ENCODE data around the gene PLCB1. TPM values are rescaled to one million over a fixed set of nuclear protein-coding genes. Genes with fewer than 3 reads are reported as not detected.

The PLCB1 gene
- polyA plus RNA-seq, 4 donors, result 1.8 to 5.4 (median 2.0) TPM

DNA sequence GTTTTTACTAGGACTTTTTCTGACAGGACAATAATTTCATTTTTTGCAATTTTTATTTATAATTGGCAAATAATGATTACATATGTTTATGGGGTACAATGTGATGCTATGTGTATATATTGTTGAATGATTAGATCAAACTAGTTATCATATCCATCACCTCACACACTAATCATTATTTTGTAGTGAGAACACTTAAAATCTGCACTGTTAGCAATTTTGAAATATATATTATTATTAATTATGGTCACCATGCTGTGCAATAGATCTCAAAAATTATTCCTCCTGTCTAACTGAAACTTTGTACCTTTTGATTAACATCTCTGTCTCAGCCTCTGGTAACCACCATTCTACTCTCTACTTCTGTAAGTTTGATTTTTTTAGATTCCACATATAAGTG, 378.7 kb downstream of the PLCB1 start:
- H3K36me3 ChIP-seq (ENCODE audit: control insufficient read depth in 3 of 3, insufficient read depth in 2 of 3, low read depth in 1 of 3, low read length in 3 of 3), result no peaks in the 10 kb centered on the region
- H3K27ac ChIP-seq (ENCODE audit: low read depth in 1 of 3, low read length in 2 of 3), result no peak overlapping the region
- no peaks in the 10 kb centered on the region for H3K4me1 ChIP-seq (ENCODE audit: control insufficient read depth in 3 of 3, insufficient read depth in 2 of 3, low read depth in 1 of 3, low read length in 2 of 3)
- no peak overlapping the region for H3K4me3 ChIP-seq (ENCODE audit: low read depth in 1 of 3, low read length in 3 of 3)
- no peak for FAIRE-seq
- no peaks in the 10 kb centered on the region for H3K9me3 ChIP-seq (ENCODE audit: control insufficient read depth in 2 of 2, insufficient read depth in 1 of 2, low read depth in 1 of 2, low read length in 1 of 2)
- DNase-seq, result no peak
- no peaks in the 10 kb centered on the region for H3K27me3 ChIP-seq (ENCODE audit: control insufficient read depth in 3 of 3, insufficient read depth in 3 of 3, low read length in 3 of 3)

DNA sequence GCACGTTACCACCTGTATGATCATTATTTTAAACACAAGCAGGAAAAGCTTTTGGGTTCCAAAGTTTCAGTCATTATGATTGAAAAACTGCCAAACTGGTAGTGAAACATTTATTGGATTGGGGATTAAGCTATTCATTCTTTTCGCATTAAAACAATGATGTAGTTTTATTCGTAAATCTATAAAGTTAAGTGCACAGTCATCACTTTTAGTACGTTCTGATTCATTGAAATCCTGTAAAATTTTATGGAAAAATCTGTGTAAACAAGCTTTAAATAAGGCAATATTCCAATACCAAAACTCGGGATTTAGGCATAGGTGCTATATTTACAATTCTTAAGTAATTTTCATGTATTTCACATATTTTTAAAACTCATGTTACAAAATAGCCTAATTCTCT, 379.9 kb downstream of the PLCB1 start:
- no peaks in the 10 kb centered on the region for H3K4me1 ChIP-seq (ENCODE audit: control insufficient read depth in 3 of 3, insufficient read depth in 2 of 3, low read depth in 1 of 3, low read length in 2 of 3)

DNA sequence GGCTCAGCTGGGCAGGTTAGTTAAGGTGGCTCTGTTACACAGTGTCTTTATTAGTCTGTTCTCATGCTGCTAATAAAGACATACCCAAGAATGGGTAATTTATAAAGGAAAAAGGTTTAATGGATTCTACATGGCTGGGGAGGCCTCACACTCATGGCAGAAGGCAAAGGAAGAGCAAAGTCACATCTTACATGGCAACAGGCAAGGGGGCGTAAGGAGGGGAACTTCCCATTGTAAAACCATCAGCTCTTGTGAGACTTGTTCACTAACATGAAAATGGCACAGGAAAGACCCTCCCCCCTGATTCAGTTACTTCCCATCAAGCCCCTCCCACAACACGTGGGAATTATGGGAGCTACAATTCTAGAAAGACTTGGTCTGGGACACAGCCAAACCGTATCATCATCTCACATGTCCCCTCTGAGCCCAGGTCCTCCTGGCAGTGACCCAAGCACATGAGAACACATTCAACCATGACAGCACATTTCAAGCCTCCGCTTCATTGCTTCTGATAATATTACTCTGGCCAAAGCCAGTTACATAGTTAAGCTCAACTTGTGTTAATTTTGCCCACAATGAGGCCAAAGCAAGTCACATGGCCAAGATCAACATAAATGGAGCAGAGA, 383.9 kb downstream of the PLCB1 start:
- WGBS, 3 donors, result 84 to 89% (median 86%) methylated on average over 4 of the region's 4 CpGs
- Histone ChIP-seq H3K27ac (ENCODE audit: low read depth in 1 of 3, low read length in 2 of 3) (no peak overlapping the region), H3K4me1 (ENCODE audit: control insufficient read depth in 3 of 3, insufficient read depth in 2 of 3, low read depth in 1 of 3, low read length in 2 of 3) (no peaks in the 10 kb centered on the region), H3K9me3 (ENCODE audit: control insufficient read depth in 2 of 2, insufficient read depth in 1 of 2, low read depth in 1 of 2, low read length in 1 of 2) (no peaks in the 10 kb centered on the region), H3K36me3 (ENCODE audit: control insufficient read depth in 3 of 3, insufficient read depth in 2 of 3, low read depth in 1 of 3, low read length in 3 of 3) (no peaks in the 10 kb centered on the region), H3K27me3 (ENCODE audit: control insufficient read depth in 3 of 3, insufficient read depth in 3 of 3, low read length in 3 of 3) (no peaks in the 10 kb centered on the region), H3K4me3 (ENCODE audit: low read depth in 1 of 3, low read length in 3 of 3) (no peak overlapping the region)
- FAIRE-seq (no peak), DNase-seq (no peak)

More for the DNA sequence above, 379.9 kb downstream of the PLCB1 start:
- H3K27ac ChIP-seq (ENCODE audit: low read depth in 1 of 3, low read length in 2 of 3), result no peak overlapping the region
- 83 to 87% (median 87%) methylated on average over 5 of the region's 5 CpGs for WGBS, 3 donors
- H3K27me3 ChIP-seq (ENCODE audit: control insufficient read depth in 3 of 3, insufficient read depth in 3 of 3, low read length in 3 of 3), result no peaks in the 10 kb centered on the region
- DNase-seq (no peak), FAIRE-seq (no peak)
- H3K9me3 ChIP-seq (ENCODE audit: control insufficient read depth in 2 of 2, insufficient read depth in 1 of 2, low read depth in 1 of 2, low read length in 1 of 2), result no peaks in the 10 kb centered on the region
- H3K36me3 ChIP-seq (ENCODE audit: control insufficient read depth in 3 of 3, insufficient read depth in 2 of 3, low read depth in 1 of 3, low read length in 3 of 3), result no peaks in the 10 kb centered on the region
- no peak overlapping the region for H3K4me3 ChIP-seq (ENCODE audit: low read depth in 1 of 3, low read length in 3 of 3)

DNA sequence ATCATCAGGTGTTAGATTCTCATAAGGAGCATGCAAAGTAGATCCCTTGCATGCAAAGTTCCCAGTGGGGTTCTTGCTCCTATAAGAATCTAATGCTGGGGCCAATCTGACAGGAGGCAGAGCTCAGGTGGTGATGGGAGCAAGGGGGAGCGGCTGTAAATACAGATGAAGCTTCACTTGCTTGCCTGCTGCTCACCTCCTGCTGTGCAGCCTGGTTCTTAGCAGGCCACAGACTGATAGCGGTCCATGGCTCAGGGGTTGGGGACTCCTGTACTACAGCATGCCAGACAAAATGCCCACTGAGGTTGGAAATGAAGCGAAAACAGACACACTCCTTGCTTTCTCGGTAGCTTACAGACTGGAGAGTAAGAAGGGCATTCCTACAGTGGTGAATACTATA, 386.8 kb downstream of the PLCB1 start:
- Histone ChIP-seq H3K36me3 (ENCODE audit: control insufficient read depth in 3 of 3, insufficient read depth in 2 of 3, low read depth in 1 of 3, low read length in 3 of 3) (no peaks in the 10 kb centered on the region), H3K4me3 (ENCODE audit: low read depth in 1 of 3, low read length in 3 of 3) (no peak overlapping the region), H3K4me1 (ENCODE audit: control insufficient read depth in 3 of 3, insufficient read depth in 2 of 3, low read depth in 1 of 3, low read length in 2 of 3) (no peaks in the 10 kb centered on the region), H3K9me3 (ENCODE audit: control insufficient read depth in 2 of 2, insufficient read depth in 1 of 2, low read depth in 1 of 2, low read length in 1 of 2) (no peaks in the 10 kb centered on the region), H3K27me3 (ENCODE audit: control insufficient read depth in 3 of 3, insufficient read depth in 3 of 3, low read length in 3 of 3) (no peaks in the 10 kb centered on the region), H3K27ac (ENCODE audit: low read depth in 1 of 3, low read length in 2 of 3) (no peak overlapping the region)
- no peak for FAIRE-seq
- DNase-seq, result no peak
- WGBS, 3 donors, result 71 to 82% (median 74%) methylated on average over 4 of the region's 4 CpGs

DNA sequence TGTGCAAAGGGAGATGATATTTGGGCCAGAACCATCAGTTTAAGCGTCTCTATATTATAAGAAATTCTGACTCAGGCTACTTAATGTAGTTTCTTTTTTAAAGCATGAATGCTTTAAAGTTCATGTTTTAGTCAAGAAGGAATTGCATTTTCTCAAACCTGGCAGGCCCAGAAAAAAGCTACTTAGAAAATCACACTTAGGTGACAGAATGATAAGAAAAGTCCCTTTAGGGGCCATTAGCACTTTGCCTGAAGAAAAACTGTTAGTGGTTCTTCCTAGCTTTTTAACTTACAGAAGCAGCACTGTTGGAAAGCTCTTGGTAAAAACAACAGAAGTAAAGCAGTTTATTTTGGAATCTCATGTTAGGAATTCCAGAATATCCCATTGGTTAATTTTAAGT, 387.8 kb downstream of the PLCB1 start:
- Histone ChIP-seq H3K4me1 (ENCODE audit: control insufficient read depth in 3 of 3, insufficient read depth in 2 of 3, low read depth in 1 of 3, low read length in 2 of 3) (no peaks in the 10 kb centered on the region), H3K27ac (ENCODE audit: low read depth in 1 of 3, low read length in 2 of 3) (no peak overlapping the region), H3K27me3 (ENCODE audit: control insufficient read depth in 3 of 3, insufficient read depth in 3 of 3, low read length in 3 of 3) (no peaks in the 10 kb centered on the region), H3K4me3 (ENCODE audit: low read depth in 1 of 3, low read length in 3 of 3) (no peak overlapping the region), H3K36me3 (ENCODE audit: control insufficient read depth in 3 of 3, insufficient read depth in 2 of 3, low read depth in 1 of 3, low read length in 3 of 3) (no peaks in the 10 kb centered on the region), H3K9me3 (ENCODE audit: control insufficient read depth in 2 of 2, insufficient read depth in 1 of 2, low read depth in 1 of 2, low read length in 1 of 2) (no peaks in the 10 kb centered on the region)
- WGBS, 3 donors, result 89 to 93% (median 90%) methylated on average over 1 of the region's 1 CpG
- DNase-seq (no peak), FAIRE-seq (no peak)

DNA sequence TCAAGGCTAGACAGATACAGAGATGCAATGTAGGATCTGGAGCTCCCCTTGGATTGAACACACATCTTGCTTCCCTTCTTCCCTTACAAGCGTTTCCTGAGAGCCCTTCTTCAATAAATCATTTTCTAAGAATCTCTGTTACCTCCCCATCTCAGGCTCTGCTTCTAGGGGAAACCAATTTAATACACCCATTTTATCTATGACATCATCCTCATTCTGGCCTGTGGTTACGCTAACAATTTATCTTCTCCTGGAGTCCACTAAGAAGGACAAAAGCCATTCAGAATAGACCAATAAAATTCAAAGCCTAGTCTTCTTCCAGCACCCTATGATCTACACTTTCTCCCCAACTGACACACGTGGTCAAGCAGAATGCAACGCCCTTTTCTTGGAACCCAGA, 390.1 kb downstream of the PLCB1 start:
- WGBS, 3 donors, result 87 to 91% (median 88%) methylated on average over 4 of the region's 4 CpGs
- H3K27ac ChIP-seq (ENCODE audit: low read depth in 1 of 3, low read length in 2 of 3), result no peak overlapping the region
- no peaks in the 10 kb centered on the region for H3K9me3 ChIP-seq (ENCODE audit: control insufficient read depth in 2 of 2, insufficient read depth in 1 of 2, low read depth in 1 of 2, low read length in 1 of 2)
- no peak overlapping the region for H3K4me3 ChIP-seq (ENCODE audit: low read depth in 1 of 3, low read length in 3 of 3)
- H3K4me1 ChIP-seq (ENCODE audit: control insufficient read depth in 3 of 3, insufficient read depth in 2 of 3, low read depth in 1 of 3, low read length in 2 of 3), result no peaks in the 10 kb centered on the region
- DNase-seq, result no peak
- H3K36me3 ChIP-seq (ENCODE audit: control insufficient read depth in 3 of 3, insufficient read depth in 2 of 3, low read depth in 1 of 3, low read length in 3 of 3), result no peaks in the 10 kb centered on the region
- no peaks in the 10 kb centered on the region for H3K27me3 ChIP-seq (ENCODE audit: control insufficient read depth in 3 of 3, insufficient read depth in 3 of 3, low read length in 3 of 3)
- no peak for FAIRE-seq

DNA sequence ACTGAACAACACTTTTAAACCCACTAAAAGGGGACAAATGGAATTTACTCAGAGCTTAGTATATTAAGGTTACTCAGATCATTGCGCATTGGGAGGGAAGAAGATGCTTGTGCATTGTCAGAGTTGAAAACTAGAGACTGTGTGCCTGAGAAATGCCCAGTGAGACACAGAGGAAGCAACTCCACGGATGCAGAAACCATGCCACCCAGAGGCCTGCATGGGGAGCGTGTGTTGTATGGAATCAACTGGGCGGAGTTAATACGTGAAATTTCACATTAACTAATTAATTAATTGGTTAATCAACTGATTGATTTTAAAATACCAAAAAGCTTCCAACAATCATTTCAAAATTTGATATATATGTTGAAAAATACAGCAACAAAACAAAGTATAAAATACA, 391.6 kb downstream of the PLCB1 start:
- Histone ChIP-seq H3K4me1 (ENCODE audit: control insufficient read depth in 3 of 3, insufficient read depth in 2 of 3, low read depth in 1 of 3, low read length in 2 of 3) (no peaks in the 10 kb centered on the region), H3K9me3 (ENCODE audit: control insufficient read depth in 2 of 2, insufficient read depth in 1 of 2, low read depth in 1 of 2, low read length in 1 of 2) (no peaks in the 10 kb centered on the region), H3K27ac (ENCODE audit: low read depth in 1 of 3, low read length in 2 of 3) (no peak overlapping the region), H3K27me3 (ENCODE audit: control insufficient read depth in 3 of 3, insufficient read depth in 3 of 3, low read length in 3 of 3) (no peaks in the 10 kb centered on the region), H3K36me3 (ENCODE audit: control insufficient read depth in 3 of 3, insufficient read depth in 2 of 3, low read depth in 1 of 3, low read length in 3 of 3) (no peaks in the 10 kb centered on the region), H3K4me3 (ENCODE audit: low read depth in 1 of 3, low read length in 3 of 3) (no peak overlapping the region)
- WGBS, 3 donors, result 65 to 80% (median 70%) methylated on average over 5 of the region's 5 CpGs
- no peak for FAIRE-seq
- DNase-seq, result peak in 1 of 2 donors; percentile 25

DNA sequence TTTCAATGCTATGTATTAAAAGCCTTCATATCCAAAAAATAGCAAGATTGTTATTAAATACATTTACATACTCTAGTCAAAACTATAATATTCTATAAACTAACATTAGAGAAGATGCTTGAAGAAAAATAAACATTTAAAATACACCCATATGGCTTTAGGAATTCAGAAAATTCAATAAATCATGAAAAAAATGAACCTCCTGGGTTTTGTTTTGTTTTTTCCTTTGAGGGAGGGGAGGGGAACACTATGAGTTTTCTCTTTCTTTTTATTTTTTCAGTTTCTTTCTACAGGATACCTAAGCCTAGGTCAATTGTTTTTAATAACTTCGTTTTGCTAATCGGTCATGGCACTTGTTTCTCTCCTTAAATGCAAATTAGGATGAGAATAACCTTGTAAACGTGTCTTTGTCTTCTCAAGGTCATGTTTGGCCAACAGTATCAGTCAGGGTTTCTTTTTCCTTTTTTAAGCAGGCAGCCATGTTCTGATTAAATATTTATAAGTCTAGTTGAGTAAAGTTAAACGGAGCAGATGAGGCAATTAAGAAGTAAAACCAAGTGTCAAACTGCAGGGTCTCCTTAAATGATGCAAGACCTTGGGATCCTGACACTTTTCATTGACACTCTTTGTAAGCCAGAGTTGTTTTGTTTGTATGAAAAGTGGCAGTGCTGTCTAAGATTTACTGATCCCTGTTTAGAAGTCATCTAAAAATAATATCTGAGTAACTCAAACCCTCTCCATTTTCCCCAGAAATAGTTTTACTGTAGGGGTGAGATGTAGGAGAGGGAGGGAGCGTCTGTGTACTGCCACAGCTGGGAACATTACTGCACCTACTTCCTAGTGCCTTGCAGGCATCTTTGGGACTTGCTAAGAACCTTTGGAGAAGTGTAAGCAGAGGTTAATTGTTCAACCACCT, 392.3 kb downstream of the PLCB1 start:
- 59 to 69% (median 61%) methylated on average over 5 of the region's 5 CpGs for WGBS, 3 donors
- H3K4me3 ChIP-seq (ENCODE audit: low read depth in 1 of 3, low read length in 3 of 3), result no peak overlapping the region
- DNase-seq (no peak), FAIRE-seq (peak; percentile 49)
- H3K27me3 ChIP-seq (ENCODE audit: control insufficient read depth in 3 of 3, insufficient read depth in 3 of 3, low read length in 3 of 3), result no peaks in the 10 kb centered on the region
- H3K27ac ChIP-seq (ENCODE audit: low read depth in 1 of 3, low read length in 2 of 3), result no peak overlapping the region
- H3K36me3 ChIP-seq (ENCODE audit: control insufficient read depth in 3 of 3, insufficient read depth in 2 of 3, low read depth in 1 of 3, low read length in 3 of 3), result no peaks in the 10 kb centered on the region
- H3K4me1 ChIP-seq (ENCODE audit: control insufficient read depth in 3 of 3, insufficient read depth in 2 of 3, low read depth in 1 of 3, low read length in 2 of 3), result no peaks in the 10 kb centered on the region
- no peaks in the 10 kb centered on the region for H3K9me3 ChIP-seq (ENCODE audit: control insufficient read depth in 2 of 2, insufficient read depth in 1 of 2, low read depth in 1 of 2, low read length in 1 of 2)

DNA sequence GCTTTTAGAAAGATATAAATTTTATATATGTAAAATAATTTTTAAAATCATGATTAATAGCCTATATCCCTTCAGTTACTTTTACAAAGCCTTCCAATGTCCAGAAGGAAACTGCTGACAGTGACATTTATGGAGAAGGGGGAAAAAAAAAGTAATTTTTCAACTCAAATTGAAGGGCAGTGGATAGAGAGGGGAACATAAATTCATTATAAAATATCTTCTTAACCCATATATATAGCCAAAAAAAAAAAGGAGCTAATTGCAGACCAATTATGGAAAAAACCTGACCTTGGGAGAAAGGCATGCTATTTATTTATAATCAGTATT, 392.9 kb downstream of the PLCB1 start:
- no peak for FAIRE-seq
- no peaks in the 10 kb centered on the region for H3K36me3 ChIP-seq (ENCODE audit: control insufficient read depth in 3 of 3, insufficient read depth in 2 of 3, low read depth in 1 of 3, low read length in 3 of 3)
- no peaks in the 10 kb centered on the region for H3K4me1 ChIP-seq (ENCODE audit: control insufficient read depth in 3 of 3, insufficient read depth in 2 of 3, low read depth in 1 of 3, low read length in 2 of 3)
- H3K9me3 ChIP-seq (ENCODE audit: control insufficient read depth in 2 of 2, insufficient read depth in 1 of 2, low read depth in 1 of 2, low read length in 1 of 2), result no peaks in the 10 kb centered on the region
- no peak overlapping the region for H3K4me3 ChIP-seq (ENCODE audit: low read depth in 1 of 3, low read length in 3 of 3)
- no peak overlapping the region for H3K27ac ChIP-seq (ENCODE audit: low read depth in 1 of 3, low read length in 2 of 3)
- no peaks in the 10 kb centered on the region for H3K27me3 ChIP-seq (ENCODE audit: control insufficient read depth in 3 of 3, insufficient read depth in 3 of 3, low read length in 3 of 3)
- no peak for DNase-seq
